TTC549 (cell line): ENCODE data around the gene RRP36.
"Not testable (repeated sequence)": the region's sequence is repeated elsewhere in the genome, so short reads cannot be mapped to it uniquely, and the experiment has no call there.

ENCODE experiments used
- FAIRE-seq: peaks from 2 replicates; lab custom pipeline; 2012; peaks lifted over from hg19 to GRCh38; lab: Jason Lieb, UNC

Gene RRP36

DNA sequence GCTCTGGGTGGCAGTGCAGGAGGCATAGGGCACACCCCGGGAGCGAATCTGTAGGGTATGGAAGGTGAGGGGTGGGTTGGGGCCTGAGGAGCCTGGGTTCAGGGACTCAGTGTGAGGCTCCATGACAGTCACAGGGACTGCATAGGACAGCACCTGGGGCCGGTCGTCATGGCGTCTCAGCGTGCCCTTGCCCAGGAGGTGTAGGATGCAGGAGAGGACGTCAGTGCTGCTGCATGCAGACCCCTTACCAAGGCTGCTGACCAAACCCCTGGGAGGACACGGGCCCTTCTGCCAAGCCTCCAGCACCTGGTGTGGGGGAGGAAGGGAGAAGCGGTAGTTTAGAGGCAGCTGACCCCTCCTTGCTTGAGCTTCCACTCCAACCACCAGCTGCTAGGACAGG lies 16.3 kb downstream of the RRP36 start:
- FAIRE-seq = no peak

DNA sequence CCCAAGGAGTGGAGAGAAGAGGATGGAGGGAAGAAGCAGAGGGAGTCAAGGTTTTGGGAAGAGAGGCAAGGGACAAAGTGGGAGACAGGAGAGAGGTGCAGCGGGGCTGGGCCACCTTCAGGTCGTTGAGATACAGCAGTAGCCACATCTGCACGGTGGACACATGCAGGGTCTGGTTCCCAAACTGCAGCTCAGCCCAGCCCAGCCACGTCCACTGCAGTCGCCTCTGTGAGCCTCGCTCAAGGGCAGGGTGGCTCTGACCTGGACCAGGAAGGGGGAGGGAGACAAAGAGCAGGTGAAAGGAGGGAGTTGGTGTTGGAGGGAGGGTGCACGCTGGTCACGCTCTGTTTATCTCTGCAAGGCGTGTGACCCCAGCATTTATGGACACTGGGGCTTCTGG lies 17.3 kb downstream of the RRP36 start:
- FAIRE-seq = no peak

GRCh38 chr6:43040542-43041257 lies 19.3 kb downstream of the RRP36 start:
- FAIRE-seq = no peak

- not testable (repeated sequence) for FAIRE-seq
Observed at GRCh38 chr6:43041475-43041874, 20.1 kb downstream of the RRP36 start.

GRCh38 chr6:43043310-43043709 lies 21.9 kb downstream of the RRP36 start:
- FAIRE-seq = no peak

DNA sequence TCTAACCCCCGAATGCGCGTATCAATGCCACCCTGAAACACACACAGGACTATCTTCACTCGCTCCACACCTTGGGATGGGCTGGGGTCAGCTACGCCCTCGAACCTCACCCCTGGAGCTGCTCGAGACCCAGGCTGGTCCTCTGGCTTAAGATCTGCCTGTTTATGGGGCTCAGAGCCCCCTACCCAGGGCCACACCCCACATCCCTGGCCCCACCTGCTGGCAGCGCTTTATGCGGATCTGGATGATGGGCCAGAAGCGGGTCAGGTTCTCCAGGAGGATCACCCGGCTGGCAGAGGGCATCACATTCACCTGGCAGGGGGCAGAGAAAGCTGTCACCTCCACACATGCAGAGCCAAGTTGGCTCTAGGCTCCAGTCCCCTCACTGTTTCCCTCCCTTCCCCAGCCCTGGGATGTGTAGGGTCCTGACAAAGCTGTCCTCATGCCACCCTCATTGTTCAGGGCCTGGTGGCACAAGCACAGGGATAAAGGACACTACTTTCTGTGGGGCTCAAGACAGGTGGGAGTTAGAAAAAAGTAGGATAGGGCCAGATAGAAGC lies 24.0 kb downstream of the RRP36 start:
- FAIRE-seq = no peak

- no peak for FAIRE-seq
Observed at GRCh38 chr6:43047998-43048397, 26.6 kb downstream of the RRP36 start.

GRCh38 chr6:43050981-43051380 lies 29.6 kb downstream of the RRP36 start:
- FAIRE-seq = no peak

GRCh38 chr6:43052225-43052841 lies 30.9 kb downstream of the RRP36 start:
- FAIRE-seq = no peak

- FAIRE-seq = no peak
Observed at GRCh38 chr6:43052842-43053544, 31.6 kb downstream of the RRP36 start.

- FAIRE-seq = peak; percentile 67
Observed at GRCh38 chr6:43053545-43054205, 32.3 kb downstream of the RRP36 start, which contains the start of gene CUL7. Gene CUL7, minus strand, starts transcription at chr6:43053851. Its CDS starts 1,063 bp downstream, at chr6:43052788.

DNA sequence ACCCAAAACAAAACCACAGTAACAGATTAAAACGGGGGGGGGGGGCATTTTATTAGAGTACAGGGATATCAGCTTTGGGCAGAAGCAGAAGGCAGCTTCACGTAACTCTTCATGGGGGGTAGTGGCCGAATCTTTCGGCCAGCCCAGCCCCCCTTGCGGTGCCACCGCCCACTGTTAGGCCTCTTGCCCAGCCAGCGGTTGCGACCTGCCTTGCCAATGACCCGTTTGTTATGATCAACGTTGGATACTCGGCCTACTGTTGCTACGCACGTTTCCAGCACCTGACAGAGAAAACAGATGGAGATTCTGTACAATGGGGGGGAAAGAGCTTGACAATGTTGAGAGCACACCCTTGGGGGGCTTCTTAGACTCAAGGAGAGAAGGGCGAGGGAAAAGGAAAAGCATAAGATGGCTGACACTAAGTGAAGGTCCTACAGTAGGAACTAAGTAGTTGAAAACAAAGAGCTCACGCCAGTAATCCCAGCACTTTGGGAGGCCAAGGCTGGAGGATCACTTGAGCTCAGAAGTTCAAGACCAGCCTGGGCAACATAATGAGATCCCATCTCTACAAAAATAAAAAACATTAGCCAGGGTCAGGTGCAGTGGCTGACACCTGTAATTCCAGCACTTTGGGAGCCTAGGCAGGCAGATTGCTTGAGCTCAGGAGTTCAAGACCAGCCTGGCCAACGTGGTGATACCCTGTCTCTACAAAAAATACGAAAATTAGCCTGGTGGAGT lies 33.0 kb downstream of the RRP36 start:
- no peak for FAIRE-seq

DNA sequence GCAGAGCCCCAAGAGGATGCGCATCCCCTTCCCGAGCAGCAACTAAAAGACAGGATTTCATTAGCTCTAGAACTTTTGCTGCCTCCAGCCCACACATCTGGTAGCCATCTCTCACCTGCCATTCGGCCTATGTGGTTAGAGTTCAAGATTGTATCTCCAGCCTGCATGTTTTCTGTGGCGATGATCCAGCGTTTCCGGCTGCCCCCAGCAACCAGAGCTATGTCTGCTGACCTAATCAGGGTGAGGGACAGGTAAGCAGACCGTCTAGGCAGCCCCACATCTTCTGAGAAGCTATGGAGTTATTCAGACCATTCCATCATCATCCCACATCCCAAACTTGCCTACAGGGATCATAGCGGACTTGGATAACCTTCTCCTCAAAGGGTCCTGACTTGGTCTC lies 34.5 kb downstream of the RRP36 start:
- no peak for FAIRE-seq

DNA sequence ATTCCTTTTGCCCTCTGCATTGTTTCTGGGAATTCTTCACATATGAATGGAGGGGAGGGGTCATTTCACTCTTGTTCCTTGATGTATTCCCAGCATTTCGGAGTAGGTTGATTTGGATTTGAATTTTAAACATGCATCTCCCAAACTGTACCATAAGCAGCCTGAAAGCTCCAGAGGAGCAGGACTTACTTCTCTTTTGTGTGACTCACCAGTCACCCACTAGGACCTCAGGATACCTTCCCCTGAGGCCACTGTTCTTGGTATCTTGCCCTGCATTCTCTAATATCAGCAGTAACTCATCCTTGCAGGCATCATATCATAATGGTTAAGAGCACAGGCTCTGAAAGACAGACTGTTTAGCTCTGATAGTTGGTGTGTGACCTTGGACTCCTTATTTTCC lies 37.1 kb downstream of the RRP36 start:
- FAIRE-seq = no peak

GRCh38 chr6:43059168-43060033 lies 38.0 kb downstream of the RRP36 start, which contains the start of the genes KLC4 and MRPL2:
Gene KLC4, plus strand, starts transcription at chr6:43059631. Its CDS starts 1,705 bp downstream, at chr6:43061336.
Gene MRPL2, minus strand, starts transcription at chr6:43059434. Its CDS starts 53 bp downstream, at chr6:43059381.
- FAIRE-seq = no peak

DNA sequence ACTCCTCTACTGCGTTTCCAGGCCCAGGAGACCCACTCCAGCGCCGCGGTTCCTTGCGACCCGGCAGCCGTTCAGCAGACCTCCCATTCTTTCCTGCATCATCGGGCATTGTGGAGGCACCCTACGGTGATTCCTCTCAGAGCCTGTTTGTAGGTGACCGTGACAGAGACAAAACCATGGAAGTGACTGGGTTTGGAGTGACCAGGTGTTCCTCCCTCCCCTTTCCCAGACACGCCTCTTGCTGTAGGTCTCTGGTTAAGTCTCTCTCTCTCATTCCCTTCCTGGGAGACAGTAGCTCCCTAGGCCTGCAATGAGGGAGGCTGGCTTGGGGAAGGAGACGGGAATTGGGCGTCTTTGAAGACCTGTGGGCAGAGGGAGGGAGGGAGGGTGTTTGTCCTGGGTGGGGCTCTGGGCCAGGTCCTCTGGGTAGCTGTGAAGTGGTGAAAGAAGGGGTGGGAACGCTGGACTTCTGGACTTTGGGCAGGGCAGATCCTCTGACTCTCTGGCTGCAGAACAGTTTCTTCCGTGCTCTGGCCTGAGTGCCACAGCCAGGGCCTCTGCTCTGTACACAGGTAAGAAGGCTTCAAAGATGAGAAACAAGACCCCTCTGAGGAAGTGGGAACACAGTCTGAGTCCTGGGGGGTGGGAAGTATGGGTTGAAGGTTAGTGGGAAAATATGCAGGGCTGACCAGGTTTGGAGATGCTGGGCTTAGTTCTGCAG lies 38.8 kb downstream of the RRP36 start:
- no peak for FAIRE-seq

DNA sequence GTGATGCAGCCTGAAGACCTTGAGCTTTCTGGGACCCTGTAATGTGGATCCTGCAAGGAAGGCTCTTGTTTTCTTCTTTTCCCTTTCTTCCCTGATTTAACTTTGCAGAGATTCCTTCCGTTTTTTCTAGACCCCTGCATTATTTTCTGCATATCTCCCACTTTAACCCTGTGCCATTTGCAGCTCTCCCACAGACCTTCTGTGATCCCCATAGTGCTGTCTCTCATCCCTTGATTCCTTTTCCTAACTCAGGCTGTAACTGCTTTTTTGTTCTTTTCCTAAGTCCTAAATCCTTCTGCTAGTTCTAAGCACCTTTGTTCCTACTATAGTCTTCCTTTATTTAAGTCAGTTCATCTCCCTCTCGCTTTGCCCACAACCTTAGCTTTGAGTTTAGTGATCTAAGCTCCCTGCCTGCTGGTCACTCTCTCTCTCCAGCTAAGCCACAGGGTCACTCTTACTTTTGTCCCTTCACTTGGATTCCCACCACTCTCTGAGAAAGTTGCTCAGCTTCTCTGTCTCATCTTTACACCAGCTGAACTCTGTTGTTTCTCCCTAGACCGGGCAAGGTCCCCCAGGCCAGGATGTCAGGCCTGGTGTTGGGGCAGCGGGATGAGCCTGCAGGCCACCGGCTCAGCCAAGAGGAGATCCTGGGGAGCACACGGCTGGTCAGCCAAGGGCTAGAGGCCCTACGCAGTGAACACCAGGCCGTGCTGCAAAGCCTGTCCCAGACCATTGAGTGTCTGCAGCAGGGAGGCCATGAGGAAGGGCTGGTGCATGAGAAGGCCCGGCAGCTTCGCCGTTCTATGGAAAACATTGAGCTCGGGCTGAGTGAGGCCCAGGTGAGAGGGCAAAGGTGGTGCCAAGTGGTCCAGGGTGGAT lies 39.6 kb downstream of the RRP36 start:
- FAIRE-seq = no peak

- no peak for FAIRE-seq
Observed at GRCh38 chr6:43061861-43062260, 40.4 kb downstream of the RRP36 start.

GRCh38 chr6:43062818-43063217 lies 41.4 kb downstream of the RRP36 start:
- no peak for FAIRE-seq
